HG02943 (cell line): ENCODE results near the gene HCFC1.

Experiments
- ATAC-seq: cut with Tn5 transposase; IDR thresholded peaks from one replicate; pipeline ENCODE4 v1.9.1; 2021; ENCODE audit warnings: mild to moderate bottlenecking, low read depth, moderate library complexity; ENCODE audit not compliant: unreplicated experiment

Gene HCFC1

DNA sequence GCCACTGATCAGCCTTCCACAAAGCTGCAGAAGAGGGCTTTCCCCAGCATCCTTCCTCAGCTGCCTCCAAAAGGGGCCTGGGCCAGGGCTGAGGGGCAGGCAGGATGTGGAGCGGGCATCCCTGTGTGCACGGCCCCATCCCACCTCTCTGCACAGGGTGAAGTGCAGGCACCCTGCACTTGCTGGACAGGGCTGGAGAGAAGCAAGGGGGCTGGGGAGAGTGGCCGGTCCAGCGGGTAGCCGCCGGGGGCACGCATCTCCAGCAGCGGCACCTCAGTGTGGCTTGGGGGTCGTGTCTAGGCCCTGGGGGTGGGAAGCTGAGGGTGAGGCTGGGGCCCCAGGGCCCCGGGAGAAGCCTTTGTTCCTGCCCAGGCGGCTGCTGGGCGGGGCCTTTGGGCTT, 64.2 kb downstream of the HCFC1 start:
- ATAC-seq: no peak

DNA sequence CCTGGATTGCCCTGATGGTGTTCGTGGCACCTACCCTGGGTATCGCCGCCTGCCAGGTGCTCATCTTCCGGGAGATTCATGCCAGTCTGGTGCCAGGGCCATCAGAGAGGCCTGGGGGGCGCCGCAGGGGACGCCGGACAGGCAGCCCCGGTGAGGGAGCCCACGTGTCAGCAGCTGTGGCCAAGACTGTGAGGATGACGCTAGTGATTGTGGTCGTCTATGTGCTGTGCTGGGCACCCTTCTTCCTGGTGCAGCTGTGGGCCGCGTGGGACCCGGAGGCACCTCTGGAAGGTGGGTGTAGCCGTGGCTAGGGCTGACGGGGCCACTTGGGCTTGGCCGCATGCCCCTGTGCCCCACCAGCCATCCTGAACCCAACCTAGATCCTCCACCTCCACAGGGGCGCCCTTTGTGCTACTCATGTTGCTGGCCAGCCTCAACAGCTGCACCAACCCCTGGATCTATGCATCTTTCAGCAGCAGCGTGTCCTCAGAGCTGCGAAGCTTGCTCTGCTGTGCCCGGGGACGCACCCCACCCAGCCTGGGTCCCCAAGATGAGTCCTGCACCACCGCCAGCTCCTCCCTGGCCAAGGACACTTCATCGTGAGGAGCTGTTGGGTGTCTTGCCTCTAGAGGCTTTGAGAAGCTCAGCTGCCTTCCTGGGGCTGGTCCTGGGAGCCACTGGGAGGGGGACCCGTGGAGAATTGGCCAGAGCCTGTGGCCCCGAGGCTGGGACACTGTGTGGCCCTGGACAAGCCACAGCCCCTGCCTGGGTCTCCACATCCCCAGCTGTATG, 65.3 kb downstream of the HCFC1 start:
- no peak for ATAC-seq

DNA sequence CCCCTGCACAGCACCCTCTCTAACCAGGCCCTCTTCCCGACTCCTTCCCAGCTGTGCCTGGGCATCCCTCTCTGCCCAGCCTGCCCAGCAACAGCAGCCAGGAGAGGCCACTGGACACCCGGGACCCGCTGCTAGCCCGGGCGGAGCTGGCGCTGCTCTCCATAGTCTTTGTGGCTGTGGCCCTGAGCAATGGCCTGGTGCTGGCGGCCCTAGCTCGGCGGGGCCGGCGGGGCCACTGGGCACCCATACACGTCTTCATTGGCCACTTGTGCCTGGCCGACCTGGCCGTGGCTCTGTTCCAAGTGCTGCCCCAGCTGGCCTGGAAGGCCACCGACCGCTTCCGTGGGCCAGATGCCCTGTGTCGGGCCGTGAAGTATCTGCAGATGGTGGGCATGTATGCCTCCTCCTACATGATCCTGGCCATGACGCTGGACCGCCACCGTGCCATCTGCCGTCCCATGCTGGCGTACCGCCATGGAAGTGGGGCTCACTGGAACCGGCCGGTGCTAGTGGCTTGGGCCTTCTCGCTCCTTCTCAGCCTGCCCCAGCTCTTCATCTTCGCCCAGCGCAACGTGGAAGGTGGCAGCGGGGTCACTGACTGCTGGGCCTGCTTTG, 66.0 kb downstream of the HCFC1 start:
- ATAC-seq: no peak

DNA sequence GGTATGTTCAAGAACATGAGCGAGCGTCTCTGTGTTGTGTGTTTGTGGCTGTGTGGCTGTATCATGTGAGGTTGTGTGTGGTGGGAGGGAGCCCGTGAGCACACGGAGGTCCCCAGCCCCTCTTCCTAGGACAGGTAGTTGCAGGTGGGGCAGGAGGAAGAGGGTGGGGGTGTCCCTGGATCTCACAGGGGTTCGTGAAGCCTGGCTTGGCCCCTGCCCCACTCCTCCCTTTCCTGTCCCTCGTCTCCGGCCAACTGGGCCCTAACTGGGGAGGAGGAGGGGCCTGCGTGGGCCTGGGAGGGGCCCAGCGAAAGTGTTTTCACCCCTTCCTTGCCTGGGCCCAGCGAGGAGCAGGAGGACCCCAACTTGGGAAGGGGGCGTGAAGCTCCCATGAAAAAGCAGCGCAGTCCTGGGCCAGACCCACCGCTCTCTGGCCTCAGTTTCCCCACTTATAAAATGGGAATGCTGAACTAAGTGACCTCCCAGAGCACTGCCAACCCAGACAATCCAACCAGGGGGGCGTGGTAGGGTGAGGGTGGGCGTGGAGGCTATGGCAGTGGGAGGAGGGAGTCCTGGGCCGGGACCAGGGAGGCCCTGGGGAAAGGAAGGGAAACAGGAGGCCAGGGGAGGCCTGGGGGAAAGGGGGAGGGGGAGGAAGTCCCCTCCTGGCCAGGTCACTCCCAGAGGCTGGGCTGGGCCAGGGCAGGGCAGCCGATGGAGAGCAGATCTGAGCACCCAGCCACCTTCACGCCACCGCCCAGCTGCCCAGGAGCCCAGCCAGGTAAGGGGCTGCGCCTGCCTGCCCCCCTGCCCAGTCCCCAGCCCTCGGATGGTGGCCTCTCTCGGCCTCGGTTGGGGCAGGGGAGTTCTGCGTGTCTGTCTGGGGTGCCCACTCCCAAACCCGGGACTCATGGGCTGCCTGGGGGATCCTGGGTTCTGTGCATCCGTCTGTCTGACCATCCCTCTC, 67.3 kb downstream of the HCFC1 start, which contains the start of gene AVPR2:
AVPR2 (plus strand) TSS at position 683 of the 967 bp plus-strand sequence. CDS start 473 bp downstream, outside the sequence.
- ATAC-seq: no peak

DNA sequence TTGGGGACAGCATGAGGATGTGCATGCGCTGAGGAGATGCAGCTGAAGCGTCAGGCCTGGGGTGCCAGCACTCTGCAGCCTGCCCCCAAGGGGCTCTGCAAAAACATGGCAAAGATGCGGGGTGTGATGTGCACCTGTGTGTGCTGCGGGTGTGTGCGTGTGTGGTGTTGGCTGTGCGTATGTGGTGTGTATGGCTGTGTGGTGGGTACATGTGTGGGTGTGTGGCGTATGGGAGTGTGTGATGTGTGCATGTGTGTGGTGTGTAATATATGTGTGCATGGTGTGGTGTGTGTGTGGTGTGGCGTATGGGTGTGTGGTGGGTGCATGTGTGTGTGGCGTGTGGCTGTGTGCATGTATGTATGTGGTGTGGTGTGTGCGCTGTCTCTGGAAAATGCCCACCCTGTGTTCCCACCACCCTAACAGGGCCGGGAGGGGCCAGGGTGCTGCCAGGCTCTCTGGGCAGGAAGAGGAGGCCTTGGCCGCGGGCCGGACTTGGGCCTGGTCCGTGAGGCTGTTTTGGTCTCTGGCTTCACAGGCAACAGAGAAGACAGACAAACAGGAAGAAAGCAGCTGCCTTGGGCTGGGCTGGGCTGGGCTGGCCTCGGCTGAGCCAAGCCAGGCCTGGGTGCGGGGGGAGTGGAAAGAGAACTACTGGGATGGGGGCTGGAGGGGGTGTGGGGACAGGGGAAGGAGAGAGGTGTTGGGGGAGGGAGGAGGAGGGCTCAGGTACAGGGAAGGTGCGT, 68.2 kb downstream of the HCFC1 start:
- ATAC-seq: no peak

DNA sequence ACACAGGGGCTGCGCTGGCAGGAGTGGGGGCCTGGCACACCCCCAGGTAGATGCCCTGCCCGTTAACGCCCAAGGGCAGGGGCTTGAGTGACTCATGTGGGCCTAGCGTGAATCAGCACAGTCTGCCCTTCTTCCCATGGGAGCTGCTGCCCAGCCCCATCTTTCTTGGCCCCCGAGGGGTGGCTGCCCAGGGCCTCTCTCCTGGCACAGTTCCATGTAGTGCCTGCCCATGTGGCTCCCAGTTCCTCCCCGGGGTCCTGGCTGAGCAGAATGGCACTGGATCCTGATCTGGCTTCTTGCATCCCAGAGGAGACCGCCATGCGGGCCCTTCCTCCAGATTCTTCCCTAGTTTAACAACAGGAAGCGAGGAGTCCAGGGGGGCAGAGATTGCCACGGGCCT, 69.2 kb downstream of the HCFC1 start:
- ATAC-seq: no peak

DNA sequence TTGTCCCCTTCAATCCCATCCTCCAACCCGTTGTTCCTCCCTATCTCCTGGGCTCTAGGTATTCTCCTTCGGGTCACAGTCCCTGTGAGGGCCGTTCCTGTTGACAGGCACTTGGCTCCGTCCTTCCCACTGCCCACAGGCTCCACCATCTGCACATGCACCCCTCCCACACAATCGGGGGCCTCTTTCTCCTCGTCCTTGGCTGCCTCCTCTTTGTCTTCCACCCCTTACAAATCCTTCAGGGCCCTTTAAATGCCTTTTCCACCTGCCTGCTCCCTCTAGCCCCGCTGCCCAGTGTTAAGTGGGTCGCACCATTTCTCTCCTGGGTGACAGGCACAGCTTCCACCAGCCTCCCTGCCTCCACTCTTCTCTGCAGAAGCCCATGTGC, 69.9 kb downstream of the HCFC1 start:
- no peak for ATAC-seq

DNA sequence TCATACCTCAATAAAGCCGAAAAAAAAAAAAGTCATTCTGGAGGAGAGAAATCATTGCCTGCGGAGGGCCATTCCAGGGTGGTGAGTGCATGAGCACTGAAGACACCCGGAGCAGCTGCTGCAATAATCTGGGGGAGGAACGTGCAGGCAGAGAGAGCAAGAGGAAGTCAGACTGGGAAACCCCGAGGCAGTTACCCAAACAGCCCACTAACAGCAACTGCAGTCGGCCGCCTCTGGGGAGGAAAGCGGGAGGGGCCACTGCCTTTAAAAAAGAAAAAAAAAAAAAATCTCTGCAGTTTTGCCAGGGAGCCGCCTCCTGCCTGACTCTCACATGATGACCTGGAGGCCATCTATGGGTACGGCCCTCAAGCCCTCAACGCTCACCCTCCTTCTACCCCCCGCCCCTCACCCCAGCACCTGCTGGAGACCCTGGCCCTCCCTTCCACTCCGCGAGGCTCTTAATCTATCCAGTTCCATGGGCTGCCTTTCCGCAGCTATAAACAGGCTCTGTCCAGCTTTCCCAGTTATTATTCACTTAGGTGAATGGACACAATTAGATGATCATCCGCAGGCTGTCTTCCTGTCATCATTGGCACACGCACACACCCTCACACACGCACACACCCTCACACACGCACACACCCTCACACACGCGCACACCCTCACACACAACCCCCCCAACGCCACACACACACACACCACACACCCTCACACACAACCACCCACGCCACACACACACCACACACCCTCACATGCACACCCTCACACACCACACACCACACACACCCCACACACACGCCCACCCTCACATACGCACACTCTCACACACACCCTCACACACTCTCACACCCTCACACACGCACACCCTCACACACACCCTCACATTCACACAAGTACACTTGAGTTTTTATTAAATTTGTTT, 70.5 kb downstream of the HCFC1 start:
- no peak for ATAC-seq

DNA sequence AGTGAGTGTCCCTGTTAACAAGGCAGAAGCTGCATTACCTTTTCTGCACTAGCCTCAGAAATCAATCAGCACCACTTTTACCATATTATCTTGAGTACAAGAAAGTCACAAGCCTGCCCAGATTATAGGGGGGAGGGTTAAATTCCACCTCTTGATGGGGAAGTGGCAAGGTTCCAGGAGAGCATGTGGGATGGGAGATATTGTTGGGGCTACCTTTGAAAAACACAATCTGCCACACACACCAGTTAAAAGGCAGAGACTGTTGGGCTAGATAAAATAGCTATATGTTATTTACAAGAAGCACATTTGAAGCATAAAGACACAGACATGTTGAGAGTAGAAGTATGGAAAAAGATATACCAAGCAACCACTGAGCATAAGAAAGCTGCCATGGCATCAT, 73.7 kb downstream of the HCFC1 start:
- ATAC-seq: no peak
